Stimulated activated CD8-positive, alpha-beta memory T cell treated with anti-CD3 and anti-CD28 coated beads, Interleukin-7, amount 100 ng/mL, for 48 hours (primary cell): ENCODE data around the gene ELOVL5.
"Not testable (repeated sequence)": the region's sequence is repeated elsewhere in the genome, so short reads cannot be mapped to it uniquely, and the experiment has no call there.

Source experiments
- DNase-seq, 2 donors: peaks; one replicate each; pipeline ENCODE4 v3.0.0-alpha.2; 2020; ENCODE audit warnings: low read depth in 1 of 2; ENCODE audit errors: extremely low read depth in 1 of 2

ELOVL5 gene, protein sequence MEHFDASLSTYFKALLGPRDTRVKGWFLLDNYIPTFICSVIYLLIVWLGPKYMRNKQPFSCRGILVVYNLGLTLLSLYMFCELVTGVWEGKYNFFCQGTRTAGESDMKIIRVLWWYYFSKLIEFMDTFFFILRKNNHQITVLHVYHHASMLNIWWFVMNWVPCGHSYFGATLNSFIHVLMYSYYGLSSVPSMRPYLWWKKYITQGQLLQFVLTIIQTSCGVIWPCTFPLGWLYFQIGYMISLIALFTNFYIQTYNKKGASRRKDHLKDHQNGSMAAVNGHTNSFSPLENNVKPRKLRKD

DNA sequence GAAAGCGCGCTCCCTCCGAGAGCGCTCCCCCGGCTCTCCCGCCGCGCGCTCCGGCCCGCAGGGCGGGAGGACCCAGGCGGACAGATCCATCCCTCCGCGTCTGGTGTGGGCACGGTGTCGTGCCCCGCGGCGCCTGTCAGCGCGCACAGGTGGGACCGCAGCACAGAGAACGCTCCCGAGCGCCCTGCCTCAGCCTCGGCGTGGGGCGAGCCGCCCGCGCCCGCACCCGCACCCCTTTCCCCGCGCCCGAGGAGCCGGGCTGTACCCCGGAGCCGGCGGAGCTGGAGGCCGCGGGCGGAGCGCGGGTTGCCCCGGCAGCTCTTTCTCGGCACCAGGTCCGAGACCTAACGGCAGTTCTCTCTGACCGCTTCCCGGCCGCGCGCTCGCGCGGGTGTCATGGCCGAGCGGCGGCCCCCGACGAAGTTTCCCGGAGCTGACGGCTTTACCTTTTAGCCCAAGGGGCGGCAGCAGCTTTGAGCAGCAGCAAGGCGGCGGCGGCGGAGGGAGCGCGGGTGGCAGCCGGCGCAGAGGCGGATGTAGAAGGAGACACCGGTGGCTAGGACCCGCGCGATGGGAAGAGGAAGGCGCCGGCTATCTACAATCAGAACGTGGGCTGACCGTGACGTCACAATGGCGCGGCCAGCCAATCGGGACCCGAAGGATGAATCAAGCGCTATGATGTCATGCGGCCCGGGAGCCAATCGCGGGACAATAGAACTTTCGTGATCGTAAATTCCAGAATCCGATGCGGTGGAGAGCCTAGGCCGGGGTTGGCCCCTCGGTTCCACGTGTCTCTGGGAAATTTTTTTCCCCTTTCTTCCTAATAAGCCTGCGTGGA lies at the start of gene ELOVL5:
ELOVL5 (minus strand) TSS at position 580 of the 838 bp plus-strand sequence. CDS start 53,251 bp downstream, outside the sequence.
- peak; percentile 86 to 95 for DNase-seq

DNA sequence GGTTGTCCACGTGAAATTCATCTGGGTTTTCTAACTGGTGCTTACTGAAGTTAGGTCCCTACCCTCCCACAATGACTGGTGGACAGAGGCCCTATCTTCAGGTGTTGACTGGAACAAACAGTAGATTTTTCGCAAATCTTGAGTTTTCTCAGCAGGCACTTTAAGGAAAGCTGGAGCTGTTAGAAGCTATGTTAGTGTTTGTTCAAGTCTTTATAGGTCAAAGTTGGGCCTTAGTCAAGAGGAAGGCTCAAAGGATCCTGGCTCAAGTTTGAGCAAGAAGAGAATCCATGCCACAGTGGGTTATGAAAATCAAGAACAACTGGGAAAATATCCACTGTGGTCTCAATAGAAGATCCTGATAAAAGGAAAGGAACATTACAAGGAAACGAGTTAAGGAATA lies 48.5 kb upstream of the ELOVL5 start:
- DNase-seq, result no peak

DNA sequence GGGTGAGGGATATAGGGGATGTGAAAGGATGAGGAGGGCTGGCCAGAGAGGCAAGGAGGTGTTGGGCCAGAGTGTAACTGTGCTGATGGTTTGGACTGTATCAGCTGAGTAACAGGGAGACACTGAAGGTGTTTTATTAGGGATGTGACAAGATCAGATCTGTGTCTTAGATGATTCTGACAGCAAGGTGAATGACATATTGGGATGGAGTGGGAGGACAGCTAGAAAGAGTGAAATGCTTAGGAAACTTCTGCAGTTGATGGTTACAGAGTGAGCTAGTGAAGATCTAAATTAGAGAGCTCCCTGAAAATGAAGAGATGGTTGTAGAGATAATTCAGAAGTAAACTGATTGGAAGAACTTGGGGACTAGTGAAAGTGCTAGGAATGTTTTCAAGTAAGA lies 47.2 kb upstream of the ELOVL5 start:
- DNase-seq, result no peak

DNA sequence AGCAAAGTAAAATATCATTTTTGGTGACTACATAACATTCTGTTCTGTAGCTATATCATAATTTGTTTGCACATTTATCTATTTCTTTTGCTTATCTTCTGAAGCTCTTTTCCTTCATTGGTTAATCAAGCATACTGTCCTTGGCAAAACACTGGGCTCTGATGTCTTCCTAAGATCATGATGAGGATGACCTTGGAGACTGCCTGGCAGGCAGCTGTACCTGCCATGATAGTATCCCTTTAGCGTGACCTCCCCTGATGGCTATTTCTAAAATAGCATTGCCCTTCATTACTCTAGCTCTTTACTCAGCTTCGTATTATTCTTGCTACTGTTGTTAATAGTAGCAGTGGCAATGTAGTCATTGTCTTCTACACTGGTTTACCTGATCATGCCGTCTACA lies 46.0 kb upstream of the ELOVL5 start:
- DNase-seq, result no peak

DNA sequence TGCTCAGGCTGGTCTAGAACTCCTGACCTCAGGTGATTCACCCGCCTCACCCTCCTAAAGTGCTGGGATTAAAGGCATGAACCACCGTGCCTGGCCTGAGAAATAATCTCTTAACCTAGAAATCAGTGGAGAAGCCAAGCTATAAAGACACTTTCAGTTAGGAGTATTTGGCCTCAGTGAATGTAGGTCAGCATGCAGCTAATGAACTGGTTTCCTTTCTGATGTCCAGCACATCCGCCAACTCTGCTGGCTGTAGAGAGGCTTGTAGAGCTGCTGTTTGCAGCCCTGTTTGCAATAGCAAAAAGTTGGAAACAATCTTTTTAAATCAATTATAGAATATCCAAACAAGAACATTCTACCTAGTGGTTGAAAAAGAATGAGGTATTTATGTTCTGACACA lies 42.4 kb upstream of the ELOVL5 start:
- DNase-seq, result no peak

DNA sequence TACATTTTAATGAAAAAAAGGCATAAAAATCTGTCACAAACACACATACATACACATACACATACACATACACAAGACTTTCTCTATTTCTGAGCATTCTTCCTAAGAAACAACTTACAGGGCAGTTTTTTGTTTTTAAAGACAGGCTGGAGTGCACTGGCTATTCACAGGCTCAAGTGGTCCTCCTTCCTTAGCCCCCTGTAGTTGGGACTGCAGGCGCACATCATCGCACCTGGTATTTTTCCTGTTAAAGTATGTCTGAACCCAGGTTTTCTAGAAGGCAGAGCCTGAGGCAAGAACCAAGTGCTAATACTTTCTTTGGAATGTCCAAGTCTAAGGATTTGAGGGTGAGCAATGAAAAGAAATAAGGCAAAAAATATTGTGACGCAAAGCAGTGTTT lies 41.3 kb upstream of the ELOVL5 start:
- no peak for DNase-seq

DNA sequence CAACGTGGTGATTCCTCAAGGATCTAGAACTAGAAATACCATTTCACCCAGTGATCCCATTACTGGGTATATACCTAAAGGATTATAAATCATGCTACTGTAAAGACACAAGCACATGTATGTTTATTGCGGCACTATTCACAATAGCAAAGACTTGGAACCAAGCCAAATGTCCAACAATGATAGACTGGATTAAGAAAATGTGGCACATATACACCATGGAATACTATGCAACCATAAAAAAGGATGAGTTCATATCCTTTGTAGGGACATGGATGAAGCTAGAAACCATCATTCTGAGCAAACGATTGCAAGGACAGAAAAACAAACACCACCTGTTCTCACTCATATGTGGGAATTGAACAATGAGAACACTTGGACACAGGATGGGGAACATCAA lies 39.9 kb upstream of the ELOVL5 start:
- not testable (repeated sequence) for DNase-seq

DNA sequence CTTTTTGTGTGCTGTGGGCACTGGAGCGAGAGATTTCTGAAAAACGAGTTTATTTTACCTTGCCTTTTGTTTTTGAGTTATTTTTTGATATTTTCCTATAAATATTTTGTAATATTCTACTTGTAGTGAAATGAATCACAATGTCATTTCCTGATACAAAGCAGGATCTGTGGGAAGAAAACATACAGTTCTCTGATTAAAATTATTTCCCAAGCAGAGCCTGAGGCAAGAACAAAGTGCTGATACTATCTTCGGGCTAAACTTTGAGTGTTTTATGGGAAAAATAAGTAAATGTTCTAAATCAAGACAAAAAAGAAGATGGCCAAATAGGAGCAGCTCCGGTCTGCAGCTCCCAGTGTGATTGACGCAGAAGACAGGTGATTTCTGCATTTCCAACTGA lies 33.7 kb upstream of the ELOVL5 start:
- DNase-seq, result no peak

DNA sequence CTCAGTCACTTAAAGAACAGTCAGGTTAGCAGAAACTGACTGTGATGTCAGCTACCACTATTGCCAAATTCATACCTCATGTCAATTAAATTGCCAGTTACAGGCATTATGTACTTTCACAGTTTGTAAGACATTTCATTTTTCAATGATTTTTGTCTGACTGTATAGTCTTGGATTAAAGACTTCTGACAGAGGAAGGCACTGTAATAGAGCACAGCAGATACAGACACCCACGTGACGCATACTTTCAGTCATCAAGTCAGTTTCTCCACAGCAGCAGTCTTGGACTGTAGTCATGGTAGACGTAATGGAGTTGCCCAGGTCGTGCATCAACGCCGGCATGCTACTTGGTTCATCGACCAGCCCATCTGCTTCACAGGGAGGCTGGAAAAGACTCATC lies 29.5 kb upstream of the ELOVL5 start:
- DNase-seq, result no peak

DNA sequence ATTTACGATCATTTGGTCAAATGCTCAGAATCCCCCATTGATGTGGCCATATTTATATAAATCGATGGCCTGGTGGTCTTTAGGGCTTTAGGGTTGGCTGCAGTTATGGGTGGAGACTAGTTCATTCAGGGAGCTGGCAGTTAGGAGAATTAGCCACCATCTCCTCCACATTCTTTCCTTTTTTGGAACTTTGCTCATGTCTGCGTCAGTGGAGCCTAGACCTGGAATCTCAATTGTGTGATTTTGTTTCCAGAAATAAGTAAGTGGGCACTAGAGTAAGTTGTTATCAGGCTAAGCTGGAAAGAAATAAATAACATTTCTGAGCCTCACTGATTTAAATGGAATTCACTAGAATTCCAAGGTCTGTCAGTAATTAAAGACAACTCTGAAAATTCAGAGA lies 29.0 kb upstream of the ELOVL5 start:
- DNase-seq, result no peak

DNA sequence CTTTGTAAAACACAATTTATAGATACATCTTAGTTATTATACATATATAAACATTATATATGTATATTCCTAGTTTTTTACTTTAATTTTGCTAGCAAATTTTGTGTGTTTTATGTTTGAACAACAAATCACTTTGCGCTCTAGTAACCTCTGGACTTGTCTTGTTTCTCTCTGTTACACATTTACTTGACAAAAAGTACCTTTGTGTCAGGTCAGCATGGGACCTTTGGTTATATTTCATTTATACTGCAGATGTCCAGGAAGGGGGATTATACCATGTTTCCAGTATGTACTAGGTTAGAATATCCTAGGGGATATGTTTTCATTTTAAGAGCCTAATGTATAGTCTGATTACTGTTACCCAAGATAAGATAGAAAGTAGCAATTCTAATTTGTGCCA lies 28.5 kb upstream of the ELOVL5 start:
- DNase-seq, result no peak

DNA sequence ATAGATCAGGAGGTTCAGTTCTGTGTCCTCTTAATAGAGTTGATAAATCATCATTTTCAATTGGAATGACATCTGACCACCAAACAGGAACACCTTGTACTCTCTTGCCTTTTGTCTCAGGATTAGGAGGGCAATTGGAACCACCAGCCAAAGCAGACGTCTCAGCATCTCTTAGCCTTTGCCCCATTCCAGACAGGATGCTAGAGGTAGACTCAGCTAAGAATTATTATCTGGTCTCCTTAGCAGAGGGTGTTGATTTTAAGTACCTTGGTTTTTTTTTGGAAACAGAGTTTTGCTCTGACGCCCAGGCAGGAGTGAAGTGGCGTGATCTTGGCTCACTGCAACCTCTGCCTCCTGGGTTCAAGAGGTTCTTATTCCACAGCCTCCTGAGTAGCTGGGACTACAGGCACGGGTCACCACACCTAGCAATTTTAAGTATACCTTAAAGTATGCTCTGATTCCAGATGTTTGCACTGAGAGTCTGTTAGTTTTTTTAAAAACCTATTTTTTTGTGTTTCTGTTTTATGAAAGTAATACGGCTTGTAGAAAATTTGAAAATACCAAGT lies 28.0 kb upstream of the ELOVL5 start:
- no peak for DNase-seq

DNA sequence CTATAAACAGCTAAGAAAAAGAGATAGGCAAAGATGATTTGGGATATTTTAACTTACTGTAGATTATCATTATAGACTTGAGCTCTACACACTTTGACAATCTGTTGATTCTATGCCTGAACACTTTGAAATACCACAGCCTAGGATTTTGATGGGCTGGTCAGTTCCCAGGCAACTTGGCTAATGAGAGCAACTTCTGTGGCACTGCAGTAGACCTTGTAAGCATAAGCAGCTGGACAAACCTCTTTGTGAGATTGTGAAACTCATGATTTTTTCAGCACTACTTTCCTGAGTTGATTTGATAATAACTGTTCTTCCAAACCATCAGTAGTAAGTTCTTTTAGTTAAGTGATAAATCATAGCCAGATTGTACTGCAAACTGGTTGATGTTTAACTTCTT lies 27.1 kb upstream of the ELOVL5 start:
- DNase-seq, result no peak

DNA sequence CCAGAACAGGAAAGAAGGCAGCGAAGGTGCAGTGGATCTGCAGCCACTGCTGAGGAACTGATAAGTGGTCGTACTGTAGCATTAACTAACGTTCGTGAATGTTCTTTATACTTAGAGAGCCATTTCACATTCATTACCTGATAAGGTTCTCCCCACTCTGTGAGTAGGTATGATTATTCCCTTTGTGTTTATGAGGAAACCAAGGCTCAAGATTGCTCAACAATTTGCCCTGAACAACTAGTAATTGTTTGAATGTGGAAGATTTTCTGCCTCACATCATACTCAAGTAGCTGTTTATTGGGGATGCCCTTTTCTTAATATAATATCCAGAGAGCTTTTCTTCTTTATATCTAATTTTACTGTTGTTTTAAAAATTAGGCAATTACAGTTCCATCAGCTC lies 24.9 kb upstream of the ELOVL5 start:
- DNase-seq, result no peak

DNA sequence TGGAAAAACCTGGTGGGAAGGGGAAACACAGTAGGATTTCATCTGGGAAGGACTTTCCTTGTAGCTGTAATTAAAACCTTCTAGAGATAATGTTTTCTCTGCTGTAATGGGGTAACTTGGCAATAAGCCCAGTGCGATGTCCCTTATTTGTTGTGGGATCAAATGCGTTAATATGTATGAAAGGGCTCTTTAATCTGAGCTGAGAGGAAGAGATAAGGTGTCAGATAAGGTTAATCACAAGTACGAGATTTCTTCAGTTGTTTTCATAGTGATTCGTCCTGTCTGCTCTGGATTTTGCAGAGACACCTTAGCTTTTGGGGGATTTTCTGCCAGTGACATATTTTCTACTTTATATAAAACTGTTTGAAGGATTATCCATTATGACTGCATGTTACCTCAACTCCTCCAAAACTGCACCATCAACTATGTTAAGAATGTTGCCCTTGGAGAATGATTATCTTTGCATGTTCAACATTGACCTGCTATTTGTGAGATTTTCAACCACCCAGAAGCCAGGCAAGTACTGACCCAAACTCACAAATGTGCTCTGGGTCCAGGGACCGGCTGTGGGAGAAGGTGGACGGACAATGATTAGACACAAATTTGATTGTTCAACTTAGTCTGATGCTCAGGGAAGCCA lies 21.2 kb upstream of the ELOVL5 start:
- no peak for DNase-seq

DNA sequence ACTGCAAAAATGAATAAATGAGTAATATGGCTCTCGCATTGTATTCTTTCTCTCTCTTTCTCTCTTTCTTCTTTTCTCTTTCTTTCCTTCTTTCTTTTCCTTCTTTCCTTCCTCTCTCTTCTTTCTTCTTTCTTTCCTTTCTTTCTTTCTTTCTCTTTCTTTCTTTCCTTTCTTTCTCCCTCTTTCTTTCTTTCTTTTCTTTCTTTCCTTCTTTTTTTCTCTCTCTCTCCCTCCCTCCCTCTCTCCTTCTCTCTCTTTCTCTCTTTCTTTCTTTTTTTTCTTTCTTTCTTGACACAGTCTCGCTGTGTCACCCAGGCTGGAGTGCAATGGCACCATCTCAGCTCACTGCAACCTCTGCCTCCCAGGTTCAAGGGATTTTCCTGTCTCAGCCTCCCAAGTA lies 20.3 kb upstream of the ELOVL5 start:
- DNase-seq, result no peak

DNA sequence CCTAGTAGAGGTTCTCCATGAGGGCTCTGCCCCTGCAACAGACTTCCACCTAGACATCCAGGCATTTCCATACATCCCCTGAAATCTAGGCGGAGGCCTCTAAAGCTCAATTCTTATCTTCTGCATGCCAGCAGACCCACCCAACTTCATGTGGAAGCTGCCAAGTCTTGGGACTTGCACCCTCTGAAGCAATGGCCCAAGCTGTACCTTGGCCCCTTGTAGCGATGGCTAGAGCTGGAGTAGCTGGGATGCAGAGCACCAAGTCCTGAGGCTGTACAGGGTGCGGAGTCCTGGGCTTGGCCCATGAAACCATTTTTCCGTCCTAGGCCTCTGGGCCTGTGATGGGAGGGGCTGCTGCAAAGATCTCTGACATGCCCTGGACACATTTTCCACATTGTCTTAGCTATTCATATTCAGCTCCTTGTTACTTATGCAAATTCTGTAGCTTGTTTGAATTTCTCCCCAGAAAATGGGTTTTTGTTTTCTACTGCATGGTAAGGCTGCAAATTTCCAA lies 17.4 kb upstream of the ELOVL5 start:
- DNase-seq, result no peak

DNA sequence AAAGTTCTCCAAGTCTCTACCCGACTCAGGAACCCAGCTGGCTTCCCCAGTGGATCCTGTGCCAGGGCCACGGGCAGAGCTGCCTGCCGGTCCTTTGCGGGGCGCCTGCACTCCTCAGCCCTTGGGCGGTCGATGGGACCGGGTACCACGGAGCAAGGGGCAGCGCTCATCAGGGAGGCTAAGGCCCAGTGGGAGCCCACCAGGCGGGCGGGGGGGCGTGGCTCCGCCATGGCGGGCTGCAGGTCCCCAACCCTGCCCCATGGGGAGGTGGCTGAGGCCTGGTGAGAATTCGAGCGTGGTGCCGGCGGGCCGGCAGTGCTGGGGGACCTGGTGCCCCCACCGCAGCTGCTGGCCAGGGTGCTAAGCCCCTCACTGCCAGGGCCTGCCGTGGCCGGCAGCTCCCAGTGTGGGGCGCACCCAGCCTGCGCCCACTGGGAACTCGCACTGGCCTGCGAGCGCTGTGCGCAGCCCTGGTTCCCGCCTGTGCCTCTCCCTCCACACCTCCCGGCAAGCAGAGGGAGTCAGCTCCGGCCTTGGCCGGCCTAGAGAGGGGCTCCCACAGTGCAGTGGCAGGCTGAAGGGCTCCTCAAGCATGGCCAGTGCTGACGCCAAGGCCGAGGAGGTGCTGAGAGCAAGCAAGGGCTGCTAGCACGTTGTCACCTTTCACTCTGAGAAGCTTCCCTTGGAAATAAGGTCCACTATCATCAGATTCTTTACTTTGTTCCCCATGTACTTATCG lies 14.8 kb upstream of the ELOVL5 start:
- DNase-seq, result no peak

DNA sequence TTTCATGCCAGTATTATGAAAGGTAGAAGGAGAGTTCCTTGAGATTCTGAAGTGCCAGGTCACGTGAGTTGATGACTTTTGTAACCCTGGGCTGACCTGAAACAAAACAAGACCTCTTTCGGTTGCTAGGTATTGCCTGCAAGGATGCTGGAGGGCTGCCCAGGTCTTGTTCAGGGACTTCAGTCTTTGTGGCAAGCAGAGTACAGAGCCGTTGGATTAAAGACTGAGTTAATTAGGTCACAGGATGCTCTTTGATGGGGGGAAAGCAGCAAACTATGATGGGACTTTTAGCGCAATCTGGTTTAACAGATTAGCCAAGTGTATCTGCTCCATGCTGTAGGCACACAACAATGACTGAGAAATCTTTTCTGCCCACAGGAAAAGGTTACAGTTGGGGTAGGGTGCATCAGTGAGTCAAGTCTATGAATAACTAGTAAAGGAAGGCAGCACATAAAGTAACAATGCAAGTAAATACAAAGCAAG lies 12.8 kb upstream of the ELOVL5 start:
- DNase-seq, result no peak

DNA sequence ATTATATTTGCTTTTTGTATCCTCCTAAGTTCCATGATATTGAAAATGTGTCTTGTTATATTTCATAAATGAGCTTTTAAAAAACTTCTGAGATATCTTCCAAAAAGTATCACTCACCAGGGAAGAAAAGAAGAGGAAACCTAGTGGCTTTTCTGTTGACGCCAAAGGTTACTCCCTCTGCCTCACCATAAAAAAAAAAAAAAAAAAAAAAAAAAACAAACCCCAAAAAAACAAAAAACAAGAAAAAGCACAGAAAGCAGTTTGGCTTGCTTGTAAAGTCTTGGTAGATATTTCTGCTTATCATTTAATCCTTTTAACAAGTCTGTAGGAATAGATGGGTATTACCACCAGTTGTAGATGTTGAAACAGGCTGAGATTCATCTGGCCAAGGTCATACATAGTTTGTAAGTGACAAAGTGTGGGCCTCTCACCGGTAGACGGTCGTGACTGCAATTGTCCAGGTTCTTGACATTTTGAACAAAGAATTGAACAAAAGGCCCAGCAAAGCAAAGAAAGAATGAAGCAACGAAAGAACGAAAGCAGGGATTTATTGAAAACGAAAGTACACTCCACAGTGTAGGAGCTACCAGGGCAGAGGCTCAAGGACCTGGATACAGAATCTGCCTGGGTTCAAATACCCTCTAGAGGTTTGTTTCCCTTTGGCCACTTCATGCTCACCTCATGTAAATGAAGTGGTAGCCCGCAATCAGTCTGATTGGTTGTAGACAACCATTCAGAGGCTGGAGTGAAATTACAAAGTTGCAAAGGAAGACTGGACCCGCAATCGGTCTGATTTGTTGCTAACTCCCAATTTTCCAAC lies 11.6 kb upstream of the ELOVL5 start:
- no peak for DNase-seq
